ENCODE data around the gene GOLGA8B.
"Not testable (repeated sequence)": the region's sequence is repeated elsewhere in the genome, so short reads cannot be mapped to it uniquely, and the experiment has no call there.

The GOLGA8B gene

DNA sequence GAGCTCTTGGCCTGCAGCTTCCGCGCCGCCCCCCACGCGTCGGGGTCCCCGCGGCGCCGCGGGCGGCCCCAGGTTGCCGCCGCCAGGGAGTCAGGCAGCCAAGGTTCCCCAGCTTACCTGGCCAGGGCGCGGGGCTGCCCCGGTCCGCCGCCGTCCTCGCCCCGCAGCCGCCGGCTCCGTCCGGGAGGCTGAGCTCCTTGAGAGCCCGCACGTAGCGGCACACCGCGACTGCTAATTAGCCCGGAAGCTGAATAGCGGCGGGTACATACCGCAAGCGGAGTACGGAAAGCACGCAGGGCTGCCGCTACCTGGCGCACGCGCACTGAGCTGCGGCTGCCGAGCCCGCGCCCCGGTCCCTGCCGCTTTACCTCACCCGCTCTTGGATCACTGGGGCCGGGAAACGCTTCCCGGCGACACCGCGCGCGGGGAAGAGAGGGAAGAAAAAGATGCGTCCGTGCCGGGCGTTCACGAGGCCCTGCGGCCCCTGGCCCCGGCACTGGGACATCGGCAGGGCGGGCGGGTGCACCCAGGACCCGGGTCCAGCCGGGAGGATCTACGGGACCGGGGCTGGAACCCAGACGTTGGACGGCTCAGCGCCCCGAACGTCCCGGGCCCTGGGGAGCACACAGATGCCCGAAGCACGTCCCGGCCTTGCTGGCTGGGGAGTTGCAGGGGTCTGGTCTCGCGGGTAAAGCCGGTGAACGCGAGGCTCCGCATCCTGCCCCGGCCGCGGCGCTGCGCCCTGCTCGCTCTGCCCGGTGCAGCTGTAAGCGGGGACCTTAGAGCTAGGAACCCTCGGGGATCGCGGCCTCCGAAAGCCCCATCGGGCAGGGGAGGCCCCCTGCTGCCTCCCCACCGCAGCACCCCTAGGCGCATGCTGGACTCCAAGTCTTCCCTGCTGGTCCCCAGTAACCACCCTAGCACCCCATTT is at the start of gene GOLGA8B:
Gene GOLGA8B (minus strand): TSS at position 253 of the 931 bp plus-strand sequence. CDS start 47,739 bp downstream, outside the sequence.
- peak; percentile 8 for DNase-seq

DNA sequence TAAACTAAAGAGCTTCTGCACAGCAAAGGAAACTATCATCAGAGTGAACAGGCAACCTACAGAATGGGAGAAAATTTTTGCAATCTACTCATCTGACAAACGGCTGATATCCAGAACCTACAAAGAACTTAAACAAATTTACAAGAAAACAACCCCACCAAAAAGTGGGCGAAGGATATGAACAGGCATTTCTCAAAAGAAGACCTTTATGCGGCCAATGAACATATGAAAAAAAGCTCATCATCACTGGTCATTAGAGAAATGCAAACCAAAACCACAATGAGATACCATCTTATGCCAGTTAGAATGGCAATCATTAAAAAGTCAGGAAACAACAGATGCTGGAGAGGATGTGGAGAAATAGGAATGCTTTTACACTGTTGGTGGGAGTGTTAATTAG is 49.7 kb upstream of the GOLGA8B start:
- DNase-seq = not testable (repeated sequence)

DNA sequence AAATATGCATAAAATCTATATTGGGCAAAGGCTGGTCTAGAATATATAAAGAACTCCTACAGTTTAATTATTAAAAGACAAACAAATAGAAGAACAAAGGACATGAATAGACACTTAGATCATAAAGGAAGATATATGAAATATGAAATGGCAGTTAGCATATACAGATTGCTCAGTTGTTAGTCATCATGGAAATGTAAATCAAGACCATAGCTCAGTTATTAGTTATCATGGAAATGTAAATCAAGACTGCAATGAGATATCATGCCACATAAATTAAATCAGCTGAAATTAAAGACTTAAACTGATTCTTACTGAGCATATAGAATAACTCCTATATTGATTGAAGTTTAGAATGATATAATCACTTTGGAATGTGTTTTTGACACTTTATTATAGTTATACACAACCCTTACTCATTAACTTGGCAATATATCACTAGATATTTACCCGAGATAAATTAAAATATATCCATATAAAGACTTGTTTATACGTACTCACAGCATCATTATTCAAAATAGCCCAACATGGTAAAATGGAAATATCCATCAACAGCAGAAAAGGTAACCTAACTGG is 45.2 kb upstream of the GOLGA8B start:
- no peak for DNase-seq

DNA sequence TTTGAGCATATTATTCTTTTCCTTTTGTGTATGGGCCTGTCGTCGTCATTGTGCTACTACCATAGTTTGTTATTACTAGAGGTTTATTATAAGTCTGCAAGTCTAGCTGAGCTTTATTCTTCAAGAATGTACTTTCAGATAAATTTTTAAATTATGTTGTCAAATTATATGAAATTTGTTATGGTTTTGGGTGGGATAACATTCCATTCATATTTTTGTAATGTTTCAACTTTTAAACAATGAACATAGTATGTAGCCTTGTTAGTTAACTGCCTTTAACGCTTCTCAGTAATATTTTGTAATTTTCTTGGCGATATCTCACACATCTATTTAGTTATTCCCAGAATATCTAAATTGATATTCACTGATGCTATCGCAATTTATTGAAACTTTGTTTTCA is 41.6 kb upstream of the GOLGA8B start:
- no peak for DNase-seq

DNA sequence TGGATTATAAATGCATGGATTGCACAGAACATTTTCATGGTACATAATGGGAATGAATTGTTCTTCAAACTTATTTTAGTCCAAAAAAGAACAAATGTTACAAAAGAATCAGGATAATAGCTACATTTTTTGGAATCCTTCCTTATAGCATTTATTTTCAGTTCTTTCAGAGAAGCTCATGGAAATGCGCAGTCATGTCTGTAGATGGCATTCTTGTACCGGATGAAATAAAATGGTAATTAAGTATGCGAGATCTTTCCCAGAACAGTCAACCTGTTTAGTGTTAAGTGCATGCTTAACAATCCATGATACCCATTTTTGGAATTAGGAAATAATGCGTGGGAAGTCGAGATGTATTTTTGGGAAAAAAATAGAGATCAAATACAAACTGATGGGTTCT is 38.2 kb upstream of the GOLGA8B start:
- no peak for DNase-seq

DNA sequence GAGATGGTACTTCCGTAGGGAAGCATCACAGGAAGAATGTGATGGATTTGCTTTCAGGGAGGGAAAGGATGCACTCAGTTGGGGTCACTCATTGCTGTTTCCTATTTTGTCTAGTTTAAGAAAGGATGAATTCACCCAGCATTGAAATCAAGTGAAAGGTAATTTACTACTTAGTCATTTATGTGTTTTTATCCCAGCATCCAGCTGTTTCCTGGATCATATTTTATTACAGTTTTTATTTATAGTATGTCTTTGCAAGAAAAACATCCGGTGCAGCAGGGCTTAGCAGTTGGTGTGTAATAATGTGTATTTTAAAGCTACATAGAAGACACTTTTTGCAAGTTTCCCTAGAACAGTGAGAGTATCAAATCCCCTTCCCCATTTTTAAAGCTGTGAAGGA is 37.4 kb upstream of the GOLGA8B start:
- DNase-seq = no peak

DNA sequence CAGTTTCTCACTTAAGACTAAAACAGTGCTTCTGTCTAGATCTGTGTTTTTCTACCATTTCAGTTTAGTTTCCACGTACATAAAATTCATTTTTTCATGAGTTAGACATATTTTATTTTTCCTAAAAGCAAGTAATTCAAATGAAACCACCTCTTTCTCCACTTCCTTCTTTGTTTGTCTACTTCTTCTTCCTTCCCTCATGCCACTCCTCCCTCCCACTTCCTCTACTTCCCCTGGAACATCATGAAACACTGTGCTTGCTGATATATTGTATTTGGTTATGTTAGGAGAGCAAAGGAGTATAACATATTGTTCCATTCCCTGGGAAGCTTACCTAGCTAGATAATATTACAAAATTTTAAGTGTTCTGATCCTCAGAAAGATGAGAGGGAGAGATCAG is 36.7 kb upstream of the GOLGA8B start:
- no peak for DNase-seq

- DNase-seq = no peak
These were observed 35.7 kb upstream of the GOLGA8B start for GRCh38 chr15:34619151-34619550.

GRCh38 chr15:34618073-34618472 is 34.6 kb upstream of the GOLGA8B start:
- no peak for DNase-seq

DNA sequence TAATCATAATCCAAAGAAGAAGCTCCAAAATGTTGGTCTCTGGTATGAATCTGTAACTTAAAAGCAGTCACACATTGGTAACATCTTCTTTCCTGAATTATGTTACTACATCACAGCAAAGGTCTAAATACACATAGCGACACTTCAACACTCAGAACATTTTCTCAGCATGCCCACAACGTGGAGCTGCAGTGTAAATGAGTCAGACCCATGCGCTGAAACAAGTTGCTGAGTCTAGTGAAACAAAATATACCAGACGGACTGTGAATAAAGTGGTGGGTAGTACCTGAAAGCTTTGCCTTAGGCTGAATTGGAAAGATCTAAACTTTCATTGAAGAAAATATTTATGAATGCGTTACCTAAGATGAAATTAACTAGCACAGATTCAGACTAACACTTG is 33.2 kb upstream of the GOLGA8B start:
- no peak for DNase-seq

- no peak for DNase-seq
These were observed 30.5 kb upstream of the GOLGA8B start for GRCh38 chr15:34613997-34614396.

GRCh38 chr15:34613301-34613700 is 29.9 kb upstream of the GOLGA8B start:
- DNase-seq = no peak

- DNase-seq = no peak
These were observed 26.9 kb upstream of the GOLGA8B start for GRCh38 chr15:34610354-34610753.

GRCh38 chr15:34609102-34610057 is 25.9 kb upstream of the GOLGA8B start:
- no peak for DNase-seq

GRCh38 chr15:34608517-34608916 is 25.1 kb upstream of the GOLGA8B start:
- no peak for DNase-seq

DNA sequence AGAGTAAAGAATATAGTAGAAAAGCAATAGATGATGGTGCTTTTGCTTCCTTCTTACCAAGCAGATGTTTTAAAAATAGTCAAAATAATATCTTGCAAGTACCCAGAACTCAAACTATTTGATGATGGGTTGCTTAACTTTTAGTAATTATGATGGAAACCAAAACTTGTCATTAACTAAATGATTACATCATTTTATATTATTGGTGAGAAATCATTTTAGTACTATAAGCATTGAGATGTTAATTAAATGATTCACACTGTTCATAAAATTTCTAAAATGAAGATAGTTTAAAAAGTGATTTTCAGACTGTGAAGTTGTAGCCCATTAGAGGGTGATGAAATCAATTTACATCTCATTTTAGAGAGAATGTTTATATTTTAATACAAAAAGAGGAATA is 24.4 kb upstream of the GOLGA8B start:
- DNase-seq = no peak

DNA sequence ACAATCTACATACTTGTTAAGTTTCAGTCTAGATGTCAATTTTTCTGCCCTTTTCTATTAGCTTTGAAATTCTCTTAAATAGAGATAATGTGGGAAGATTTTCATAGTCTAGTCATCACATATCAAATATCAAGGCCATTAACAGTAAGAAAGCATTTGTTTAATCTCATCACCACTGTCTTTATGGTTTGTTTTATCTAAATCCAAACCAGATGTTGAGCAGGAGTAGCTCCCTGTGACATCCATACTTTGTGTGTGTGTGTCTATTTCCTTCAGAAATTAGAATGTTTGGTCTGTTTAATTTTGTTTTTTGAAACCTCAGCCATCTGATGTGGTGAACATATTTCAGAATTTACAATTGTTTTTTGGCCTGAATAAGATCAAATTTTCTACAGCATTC is 23.1 kb upstream of the GOLGA8B start:
- no peak for DNase-seq

- DNase-seq = no peak
These were observed 22.7 kb upstream of the GOLGA8B start for GRCh38 chr15:34606131-34606530.

- DNase-seq = no peak
These were observed 19.6 kb upstream of the GOLGA8B start for GRCh38 chr15:34603095-34603494.

DNA sequence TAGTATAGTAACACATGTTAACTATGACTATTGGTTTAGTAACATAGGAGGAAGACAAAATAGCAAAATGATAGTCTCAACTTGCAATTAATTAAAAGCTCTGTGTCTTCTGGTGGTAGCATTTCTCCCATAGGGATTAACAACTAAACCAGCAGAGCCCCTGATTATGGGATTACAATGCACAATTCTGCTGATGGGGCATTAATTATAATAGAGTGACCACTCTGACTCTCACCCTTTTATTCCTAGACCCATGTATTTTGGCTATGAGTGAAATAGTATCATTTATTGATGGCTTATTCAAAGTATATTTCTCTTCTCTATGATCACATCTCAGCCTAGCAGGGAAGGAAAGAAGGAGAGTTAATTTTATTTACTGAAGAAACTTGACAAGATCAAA is 17.5 kb upstream of the GOLGA8B start:
- no peak for DNase-seq

DNA sequence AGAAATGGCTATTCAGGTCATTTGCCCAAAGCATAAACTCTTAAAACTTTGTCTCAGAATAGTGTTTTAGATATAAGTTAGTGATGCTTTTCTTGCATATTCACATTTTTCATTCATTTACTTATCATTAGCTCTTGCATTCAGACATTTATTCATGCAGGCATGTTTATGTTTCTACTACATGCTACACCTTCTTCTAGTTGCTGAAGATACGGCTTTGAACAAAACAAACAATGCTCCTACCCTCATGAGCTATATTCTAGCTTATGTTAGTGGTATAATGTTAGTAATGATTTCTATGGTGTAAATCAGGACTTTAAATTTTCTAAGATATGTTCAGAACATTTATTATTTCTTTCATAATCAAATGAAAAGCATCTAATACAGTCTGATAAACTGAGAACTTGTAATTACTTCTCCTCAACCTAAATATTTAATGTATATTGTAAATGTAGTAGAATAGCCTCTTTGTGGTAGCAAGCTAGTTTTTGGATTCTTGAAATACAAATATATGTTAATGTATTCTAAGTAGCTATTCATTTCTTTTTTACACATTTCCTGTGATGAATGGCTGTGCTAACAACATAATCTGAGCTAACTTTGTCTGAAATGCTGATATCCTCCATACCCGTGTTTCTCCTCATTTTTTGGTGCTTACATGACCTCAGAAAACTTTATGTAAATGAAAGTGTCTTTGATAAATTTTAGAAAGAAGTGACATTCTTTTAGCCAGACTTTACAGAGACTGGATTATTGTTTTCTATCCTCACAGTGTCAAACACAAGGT is 15.5 kb upstream of the GOLGA8B start:
- DNase-seq = no peak

DNA sequence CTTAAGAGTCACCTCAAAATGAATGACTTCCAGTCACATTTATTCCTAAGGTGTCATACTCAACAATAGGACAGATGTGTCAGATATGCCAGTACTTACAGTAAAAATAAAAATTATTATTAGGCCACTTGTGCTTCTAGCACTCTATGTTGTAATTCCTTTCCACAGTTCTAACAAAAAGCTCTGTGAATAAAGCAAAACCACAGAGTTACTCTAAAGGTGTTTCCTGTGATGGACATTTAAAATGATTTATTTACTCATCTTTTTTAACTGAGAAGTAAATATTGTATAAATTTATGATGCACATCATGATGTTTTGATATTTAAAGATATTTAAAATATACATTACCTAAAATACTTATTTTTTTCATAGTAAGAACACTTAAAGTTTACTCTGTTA is 13.9 kb upstream of the GOLGA8B start:
- DNase-seq = no peak

GRCh38 chr15:34594361-34594760 is 10.9 kb upstream of the GOLGA8B start:
- DNase-seq = no peak

Data from NCI-H510A (cell line).